HG03175 (cell line): ENCODE data around the gene FAM171A2.

ENCODE experiments used
- ATAC-seq: cut with Tn5 transposase; IDR thresholded peaks from one replicate; pipeline ENCODE4 v1.9.1; 2021; ENCODE audit warnings: mild to moderate bottlenecking, moderate library complexity; ENCODE audit not compliant: unreplicated experiment

Gene FAM171A2

DNA sequence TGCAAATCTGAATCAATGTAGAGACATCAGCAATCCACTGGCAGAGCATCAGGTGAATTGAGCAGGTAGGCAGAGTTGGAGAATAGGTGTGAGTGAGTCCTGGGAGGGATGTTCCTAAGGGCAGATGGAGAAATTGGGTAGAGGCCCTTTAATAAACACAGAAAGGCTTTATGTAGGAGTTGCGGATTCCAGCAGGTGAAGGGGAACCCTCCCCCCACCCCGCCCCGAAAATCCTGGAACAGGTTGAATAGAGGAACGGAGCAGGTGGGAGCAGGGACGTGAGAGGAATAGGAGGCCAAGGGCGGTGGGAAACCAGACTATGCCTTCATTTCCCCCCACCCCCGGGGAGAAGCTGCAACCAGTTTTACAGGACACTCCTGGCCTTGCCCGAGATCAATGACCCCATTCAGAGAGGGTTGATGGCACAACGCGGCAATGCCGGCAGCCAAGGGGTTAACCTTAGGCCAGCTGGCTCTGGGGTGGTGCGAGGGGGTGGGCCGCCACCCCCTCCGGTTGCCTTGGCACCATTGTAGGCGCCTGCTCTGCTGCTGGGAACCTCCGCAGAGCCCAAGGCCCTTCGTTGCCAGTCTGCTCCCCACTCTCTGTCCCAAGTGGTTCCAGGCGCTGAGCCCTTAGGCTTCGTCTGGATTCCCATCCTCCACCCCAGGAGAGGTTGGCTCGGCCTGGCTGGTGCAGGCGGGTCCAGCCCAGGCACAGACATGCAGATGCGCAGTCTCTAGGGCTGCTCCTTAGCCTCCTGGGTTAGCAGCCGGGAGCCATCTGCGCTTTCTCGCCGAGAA, 56.1 kb downstream of the FAM171A2 start:
- ATAC-seq, result no peak

DNA sequence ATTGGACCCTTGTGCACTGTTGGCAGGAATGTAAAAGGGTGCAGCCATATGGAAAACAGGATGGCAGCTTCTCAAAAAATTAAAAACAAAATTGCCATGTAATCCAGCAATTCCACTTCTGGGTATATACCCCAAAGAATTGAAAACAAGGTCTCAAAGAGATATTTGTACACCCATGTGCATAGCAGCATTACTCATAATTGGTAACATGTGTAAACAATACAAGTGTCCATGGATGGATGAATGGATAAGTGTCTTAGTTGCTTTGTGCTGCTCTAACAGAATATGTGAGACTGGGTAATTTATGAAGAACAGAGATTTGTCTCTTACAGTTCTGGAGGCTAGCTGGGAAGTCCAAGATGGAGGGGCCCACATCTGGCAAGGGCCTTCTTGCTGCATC, 59.0 kb downstream of the FAM171A2 start:
- no peak for ATAC-seq
